Measurements from ENCODE around the gene L3MBTL1. TPM values are rescaled to one million over a fixed set of nuclear protein-coding genes. Genes with fewer than 3 reads are reported as not detected.

L3MBTL1 gene
- total RNA-seq, 1 donor from 2014 or later, result 22.4 TPM

DNA sequence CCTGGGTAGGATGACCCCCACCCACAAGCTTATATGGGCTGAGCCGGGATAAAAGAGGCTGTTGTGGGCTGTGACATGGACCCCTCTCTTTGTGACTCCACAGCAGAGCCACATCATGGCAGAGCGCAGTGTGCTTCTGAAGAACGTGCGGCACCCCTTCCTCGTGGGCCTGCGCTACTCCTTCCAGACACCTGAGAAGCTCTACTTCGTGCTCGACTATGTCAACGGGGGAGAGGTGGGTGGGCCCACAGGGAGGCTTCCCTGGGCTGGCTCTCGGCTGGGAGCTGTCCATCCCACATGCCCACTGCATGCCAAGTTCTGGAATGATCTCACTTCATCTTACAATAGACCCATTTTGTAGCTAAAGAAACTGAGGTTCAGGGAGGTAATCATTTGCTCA lies 61.8 kb downstream of the L3MBTL1 start:
- TF ChIP-seq, protein P1, sequence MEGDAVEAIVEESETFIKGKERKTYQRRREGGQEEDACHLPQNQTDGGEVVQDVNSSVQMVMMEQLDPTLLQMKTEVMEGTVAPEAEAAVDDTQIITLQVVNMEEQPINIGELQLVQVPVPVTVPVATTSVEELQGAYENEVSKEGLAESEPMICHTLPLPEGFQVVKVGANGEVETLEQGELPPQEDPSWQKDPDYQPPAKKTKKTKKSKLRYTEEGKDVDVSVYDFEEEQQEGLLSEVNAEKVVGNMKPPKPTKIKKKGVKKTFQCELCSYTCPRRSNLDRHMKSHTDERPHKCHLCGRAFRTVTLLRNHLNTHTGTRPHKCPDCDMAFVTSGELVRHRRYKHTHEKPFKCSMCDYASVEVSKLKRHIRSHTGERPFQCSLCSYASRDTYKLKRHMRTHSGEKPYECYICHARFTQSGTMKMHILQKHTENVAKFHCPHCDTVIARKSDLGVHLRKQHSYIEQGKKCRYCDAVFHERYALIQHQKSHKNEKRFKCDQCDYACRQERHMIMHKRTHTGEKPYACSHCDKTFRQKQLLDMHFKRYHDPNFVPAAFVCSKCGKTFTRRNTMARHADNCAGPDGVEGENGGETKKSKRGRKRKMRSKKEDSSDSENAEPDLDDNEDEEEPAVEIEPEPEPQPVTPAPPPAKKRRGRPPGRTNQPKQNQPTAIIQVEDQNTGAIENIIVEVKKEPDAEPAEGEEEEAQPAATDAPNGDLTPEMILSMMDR (conservative IDR thresholded peaks at IDR 0.05), result no peak
- Mint-ChIP-seq H3K27me3 (ENCODE audit: low read depth) (no peaks in the 10 kb centered on the region), H3K4me3 (no peak overlapping the region), H3K9me3 (no peaks in the 10 kb centered on the region), H3K36me3 (ENCODE audit: low read depth) (no peaks in the 10 kb centered on the region), H3K4me1 (peaks cover 1% of the 10 kb centered on the region), H3K27ac (ENCODE audit: unreplicated experiment) (no peak overlapping the region)
- DNase-seq (ENCODE audit: low read depth, low spot score), result no peak

DNA sequence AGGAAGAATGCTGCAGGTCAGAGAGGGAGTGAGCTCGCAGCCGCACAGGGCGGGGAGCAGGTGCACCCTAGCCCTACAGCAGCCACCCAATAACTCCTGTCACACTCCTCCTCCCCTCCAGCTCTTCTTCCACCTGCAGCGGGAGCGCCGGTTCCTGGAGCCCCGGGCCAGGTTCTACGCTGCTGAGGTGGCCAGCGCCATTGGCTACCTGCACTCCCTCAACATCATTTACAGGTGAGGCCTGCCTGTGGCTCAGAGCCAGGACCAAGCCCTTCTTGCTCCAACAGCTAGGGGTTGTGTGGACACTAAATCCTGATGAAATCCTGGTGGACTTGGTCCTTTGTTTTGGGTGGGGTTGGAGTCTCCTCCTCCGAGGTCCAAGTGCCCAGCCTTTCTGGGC lies 63.0 kb downstream of the L3MBTL1 start:
- Mint-ChIP-seq H3K36me3 (ENCODE audit: low read depth) (no peaks in the 10 kb centered on the region), H3K4me1 (peaks cover 5% of the 10 kb centered on the region), H3K27ac (ENCODE audit: unreplicated experiment) (no peak overlapping the region), H3K27me3 (ENCODE audit: low read depth) (no peaks in the 10 kb centered on the region), H3K4me3 (no peak overlapping the region), H3K9me3 (no peaks in the 10 kb centered on the region)
- no peak for DNase-seq (ENCODE audit: low read depth, low spot score)
- TF ChIP-seq, protein P1 (conservative IDR thresholded peaks at IDR 0.05), result no peak

DNA sequence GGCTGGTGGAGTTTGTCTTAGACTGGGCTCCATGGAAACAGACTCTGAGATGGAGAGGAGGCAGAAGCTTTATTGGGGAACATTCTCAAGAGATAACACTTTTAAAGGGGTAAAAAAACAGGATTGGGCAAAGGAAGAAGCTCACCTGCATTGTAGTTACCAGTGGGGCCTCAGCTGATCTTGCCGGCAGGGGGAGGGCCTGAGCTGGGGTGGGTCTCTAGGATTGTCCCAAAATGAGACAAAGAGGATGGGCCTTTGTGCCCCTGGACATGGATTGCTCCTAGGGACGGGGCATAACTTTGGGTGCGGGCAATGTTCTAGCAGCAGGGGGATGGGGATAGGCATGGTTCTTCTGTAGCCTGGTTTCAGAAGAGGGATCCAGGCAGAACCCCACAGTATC lies 63.8 kb downstream of the L3MBTL1 start:
- Mint-ChIP-seq H3K4me3 (no peak overlapping the region), H3K36me3 (ENCODE audit: low read depth) (no peaks in the 10 kb centered on the region), H3K27me3 (ENCODE audit: low read depth) (no peaks in the 10 kb centered on the region), H3K4me1 (peaks cover 5% of the 10 kb centered on the region), H3K27ac (ENCODE audit: unreplicated experiment) (no peak overlapping the region), H3K9me3 (no peaks in the 10 kb centered on the region)
- DNase-seq (ENCODE audit: low read depth, low spot score), result no peak
- TF ChIP-seq, protein P1 (conservative IDR thresholded peaks at IDR 0.05), result no peak

DNA sequence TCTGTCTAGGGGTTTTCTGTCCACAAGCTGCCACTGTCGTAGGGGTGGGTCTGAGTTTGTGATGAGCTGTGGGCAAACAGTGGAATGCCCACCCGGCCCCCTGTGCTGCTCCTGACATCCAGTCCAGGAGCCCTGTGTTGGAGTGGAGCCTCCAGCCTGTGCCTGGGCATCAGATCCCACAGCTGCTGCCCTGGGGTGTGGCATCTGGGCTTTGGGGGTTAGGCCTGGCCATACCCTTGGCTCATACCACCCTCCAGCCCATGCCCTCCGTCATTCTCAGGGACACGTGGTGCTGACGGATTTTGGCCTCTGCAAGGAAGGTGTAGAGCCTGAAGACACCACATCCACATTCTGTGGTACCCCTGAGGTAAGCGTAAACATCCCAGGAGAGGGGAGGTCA lies 64.3 kb downstream of the L3MBTL1 start:
- Mint-ChIP-seq H3K4me1 (peaks cover 5% of the 10 kb centered on the region), H3K27me3 (ENCODE audit: low read depth) (no peaks in the 10 kb centered on the region), H3K9me3 (no peaks in the 10 kb centered on the region)

DNA sequence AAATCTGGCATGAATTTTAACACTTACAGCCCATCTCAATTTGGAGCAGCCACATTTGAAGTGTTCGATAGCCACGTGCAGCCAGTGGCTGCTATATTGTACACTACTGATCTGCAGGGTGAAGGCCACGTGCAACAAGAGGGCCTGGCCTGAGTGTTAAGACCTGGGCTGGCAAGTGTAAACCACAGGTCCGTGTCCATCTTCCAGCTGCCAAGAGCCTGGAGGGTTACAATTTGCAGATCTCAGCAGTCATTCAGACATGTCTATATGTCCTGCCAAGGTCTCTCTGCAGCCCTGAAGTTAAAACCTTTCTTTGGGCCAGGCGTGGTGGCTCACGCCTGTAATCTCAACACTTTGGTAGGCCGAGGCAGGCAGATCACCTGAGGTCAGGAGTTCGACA lies 65.4 kb downstream of the L3MBTL1 start:
- Mint-ChIP-seq H3K4me3 (no peak overlapping the region), H3K36me3 (ENCODE audit: low read depth) (no peaks in the 10 kb centered on the region), H3K27me3 (ENCODE audit: low read depth) (no peaks in the 10 kb centered on the region), H3K4me1 (peaks cover 5% of the 10 kb centered on the region), H3K27ac (ENCODE audit: unreplicated experiment) (no peak overlapping the region), H3K9me3 (no peaks in the 10 kb centered on the region)
- no peak for DNase-seq (ENCODE audit: low read depth, low spot score)
- TF ChIP-seq, protein P1 (conservative IDR thresholded peaks at IDR 0.05), result no peak

More for the DNA sequence above, 64.3 kb downstream of the L3MBTL1 start:
- Mint-ChIP-seq H3K27ac (ENCODE audit: unreplicated experiment) (peak overlapping the region; percentile 67), H3K4me3 (no peak overlapping the region), H3K36me3 (ENCODE audit: low read depth) (no peaks in the 10 kb centered on the region)
- no peak for DNase-seq (ENCODE audit: low read depth, low spot score)
- TF ChIP-seq, protein P1 (conservative IDR thresholded peaks at IDR 0.05), result no peak

DNA sequence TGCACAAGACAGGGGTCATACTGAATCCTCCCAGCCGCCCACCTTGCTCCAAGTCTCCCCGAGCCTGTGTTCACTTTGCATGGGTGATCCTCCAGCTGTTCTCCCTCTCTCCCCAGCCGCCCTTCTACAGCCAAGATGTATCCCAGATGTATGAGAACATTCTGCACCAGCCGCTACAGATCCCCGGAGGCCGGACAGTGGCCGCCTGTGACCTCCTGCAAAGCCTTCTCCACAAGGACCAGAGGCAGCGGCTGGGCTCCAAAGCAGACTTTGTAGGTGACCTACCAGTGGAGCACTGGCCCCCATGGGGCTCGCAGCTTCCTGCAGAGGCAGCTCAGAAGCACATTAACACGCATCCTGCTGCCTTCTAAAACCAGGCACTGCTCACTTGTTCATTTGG lies 68.6 kb downstream of the L3MBTL1 start:
- Mint-ChIP-seq H3K27me3 (ENCODE audit: low read depth) (no peaks in the 10 kb centered on the region), H3K4me1 (peaks cover 5% of the 10 kb centered on the region), H3K36me3 (ENCODE audit: low read depth) (no peaks in the 10 kb centered on the region), H3K9me3 (no peaks in the 10 kb centered on the region), H3K27ac (ENCODE audit: unreplicated experiment) (no peak overlapping the region), H3K4me3 (no peak overlapping the region)
- TF ChIP-seq, protein P1 (conservative IDR thresholded peaks at IDR 0.05), result no peak
- no peak for DNase-seq (ENCODE audit: low read depth, low spot score)
